ENCODE data around the gene RICTOR.

Gene RICTOR

GRCh38 chr5:38888041-38888440 lies 186.2 kb downstream of the RICTOR start:
- no peak for DNase-seq (ENCODE audit: low spot score)
